ENCODE results near the gene HBP1.
"Not testable (repeated sequence)": the region's sequence is repeated elsewhere in the genome, so short reads cannot be mapped to it uniquely, and the experiment has no call there.

The HBP1 gene
- total RNA-seq: 193 to 211 reads per million in 2 donors

DNA sequence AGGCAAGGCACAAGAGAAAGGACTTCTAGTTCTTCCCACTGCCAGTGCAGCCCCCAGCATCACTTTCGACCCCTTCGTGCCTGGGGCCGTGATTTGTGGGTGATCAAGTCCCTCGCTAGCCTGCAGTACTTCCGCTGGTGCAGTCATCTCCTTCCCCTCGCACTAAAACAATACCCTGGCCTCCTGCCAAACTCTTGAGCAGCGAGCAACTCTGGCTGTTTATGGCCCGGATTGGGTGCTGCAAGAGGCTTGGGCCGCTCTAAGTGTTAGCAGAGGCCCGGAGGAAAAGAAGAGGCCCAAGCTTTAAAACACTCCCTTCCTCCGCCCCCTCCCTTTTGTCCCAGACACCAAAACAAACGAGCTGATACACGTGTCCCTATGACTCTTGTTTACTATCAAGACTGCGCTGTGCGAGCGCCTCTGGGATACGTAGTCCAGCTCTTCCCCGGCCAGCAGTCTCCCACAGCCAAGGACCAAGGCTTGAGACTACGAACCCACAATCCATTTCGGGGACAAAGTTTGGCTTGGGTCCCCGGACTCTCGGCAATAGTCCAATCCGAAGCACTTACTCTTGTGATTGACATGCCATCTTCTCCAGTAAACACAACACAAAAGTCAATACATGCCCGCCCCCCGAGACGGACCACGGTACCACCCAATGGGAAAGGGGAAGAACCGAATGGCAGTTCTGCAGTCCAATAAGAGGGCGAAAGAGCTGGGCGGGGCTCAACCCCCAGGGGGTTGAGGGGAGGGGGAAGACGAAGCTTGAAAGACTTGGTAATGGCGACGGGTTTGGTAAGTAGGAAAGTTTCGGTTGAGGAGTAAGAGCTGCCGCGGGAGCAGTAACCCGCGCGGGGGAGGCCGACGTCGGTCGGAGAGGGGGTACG lies at the start of gene HBP1:
TSS of gene HBP1 (plus strand) at position 771 of the 887 bp plus-strand sequence. CDS start 10,891 bp downstream, outside the sequence.
- DNase-seq: peak; percentile 50

DNA sequence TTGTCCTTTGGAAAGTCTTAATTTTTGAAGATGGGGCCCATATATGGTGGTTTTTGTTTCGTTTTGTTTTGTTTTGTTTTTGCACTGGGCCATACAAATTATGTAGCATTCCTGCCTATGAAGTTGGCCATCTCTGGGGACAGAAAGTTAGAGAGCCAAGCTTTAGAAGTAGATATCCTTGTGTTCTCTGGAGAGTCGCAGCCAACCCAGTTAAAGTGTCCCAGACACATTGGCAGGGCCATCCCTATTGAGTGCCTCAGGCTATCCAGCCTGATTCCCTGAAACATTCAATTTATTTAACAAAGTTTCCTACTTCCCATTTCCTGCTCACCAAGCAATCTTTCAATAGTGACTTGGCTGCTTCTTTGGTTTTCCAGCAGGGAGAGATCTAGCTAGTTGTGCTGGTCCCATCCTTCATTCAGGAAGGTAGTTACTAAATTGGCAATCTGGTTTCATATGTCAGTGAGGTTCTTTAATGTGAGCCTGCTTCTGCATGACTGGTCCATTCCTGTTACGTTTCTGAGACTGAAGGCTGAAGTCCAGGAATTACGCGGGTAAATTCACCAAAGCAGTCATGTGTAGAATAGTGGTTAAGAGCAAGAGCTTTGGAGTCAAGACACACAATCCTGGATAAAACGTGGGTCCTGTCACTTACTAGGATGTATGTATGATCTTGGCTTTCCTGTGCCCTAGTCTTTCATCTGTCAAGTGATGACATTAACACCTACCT lies 49.3 kb upstream of the HBP1 start:
- no peak for DNase-seq

DNA sequence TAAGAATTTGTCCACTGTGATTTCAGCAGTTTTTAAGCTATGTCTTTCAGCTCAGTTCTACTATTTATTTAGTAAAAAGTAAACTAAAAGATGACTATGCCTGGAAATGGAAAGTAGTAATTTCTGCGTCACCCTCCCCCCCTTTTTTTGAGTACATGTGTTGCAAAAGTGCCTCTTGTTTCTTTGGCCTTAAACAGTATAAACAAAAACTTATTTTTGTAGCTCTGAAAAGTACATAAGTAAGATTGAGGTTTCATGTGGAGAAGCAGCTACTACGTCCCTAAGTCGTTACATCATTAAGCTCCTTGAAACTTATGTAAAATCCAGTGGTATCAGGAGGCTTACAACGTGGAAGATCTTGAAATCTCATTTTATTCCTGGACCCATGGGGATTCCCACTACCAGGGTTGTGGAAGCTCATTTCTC lies 46.3 kb upstream of the HBP1 start:
- no peak for DNase-seq

DNA sequence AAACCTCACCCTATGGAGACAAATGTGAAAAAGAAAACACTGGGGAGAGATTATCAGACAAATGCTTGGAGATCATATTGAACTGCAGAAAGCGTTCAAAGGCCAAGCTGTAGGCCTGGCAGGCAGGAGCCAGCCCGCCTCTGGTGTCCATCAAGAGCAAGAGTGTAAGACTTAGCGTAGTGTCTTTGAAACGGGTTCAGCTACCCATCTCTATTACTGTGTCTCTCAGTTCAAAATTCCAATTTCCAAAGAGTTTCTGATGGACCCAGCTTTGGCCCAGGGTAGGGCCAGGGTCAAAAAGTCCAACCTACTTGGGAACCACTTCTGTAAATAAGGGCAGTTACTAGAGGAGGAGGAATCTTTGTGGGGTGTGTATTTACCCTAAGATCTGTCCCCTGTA lies 45.4 kb upstream of the HBP1 start:
- DNase-seq: no peak

DNA sequence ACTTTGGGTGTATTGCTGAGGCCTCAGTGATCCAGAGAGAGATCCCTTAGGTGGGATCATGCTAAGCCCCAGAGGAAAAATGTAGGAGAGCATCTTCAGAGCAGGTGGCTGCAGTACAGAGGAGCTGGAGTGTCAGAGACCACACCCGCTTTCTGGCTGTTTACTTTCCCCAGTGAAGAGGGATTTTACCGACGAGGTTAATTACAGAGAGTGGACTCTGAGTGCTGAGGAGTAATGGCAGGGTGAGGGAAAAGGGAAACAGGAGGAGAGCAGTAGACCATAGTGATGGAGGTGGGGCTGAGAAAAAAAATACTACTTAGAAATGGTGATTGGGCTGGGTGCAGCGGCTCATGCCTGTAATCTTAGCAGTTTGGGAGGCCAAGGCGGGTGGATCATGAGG lies 43.3 kb upstream of the HBP1 start:
- DNase-seq: no peak

- DNase-seq: no peak
These were observed 40.6 kb upstream of the HBP1 start for GRCh38 chr7:107128217-107128616.

- DNase-seq: no peak
These were observed 40.1 kb upstream of the HBP1 start for GRCh38 chr7:107128748-107129147.

DNA sequence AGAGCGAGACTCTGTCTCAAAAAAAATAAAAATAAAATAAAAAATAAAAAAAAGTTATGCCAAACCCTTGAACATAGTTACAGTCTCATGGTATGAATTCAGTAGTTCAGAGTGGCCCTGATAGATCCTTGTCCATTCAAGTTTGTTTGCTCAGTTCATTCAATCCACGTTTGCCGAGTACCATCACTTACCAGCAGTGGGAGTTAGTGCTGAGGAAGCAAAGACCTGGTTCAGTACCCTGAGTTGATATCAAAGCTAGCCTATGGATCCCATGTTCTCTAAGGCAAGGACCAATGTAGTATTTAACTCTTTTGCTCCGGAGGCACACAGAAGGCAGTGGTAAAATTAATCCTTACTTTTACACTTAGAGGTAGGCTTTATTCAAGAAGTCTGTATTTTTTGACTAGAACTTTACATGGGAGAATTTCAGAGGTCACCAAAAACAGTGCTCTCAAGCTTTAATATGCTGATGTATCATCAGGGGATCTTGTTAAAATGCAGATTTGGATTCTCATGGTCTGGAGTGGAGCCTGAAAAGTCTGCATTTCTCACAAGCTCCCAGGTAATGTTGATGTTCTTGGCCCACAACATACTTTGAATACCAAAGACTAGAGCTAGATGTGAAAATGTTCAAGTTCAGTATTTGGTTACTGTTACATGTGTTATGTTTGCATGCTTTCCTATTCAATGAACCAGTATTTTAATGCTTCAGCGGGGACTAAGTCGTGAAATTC lies 38.1 kb upstream of the HBP1 start:
- DNase-seq: no peak

DNA sequence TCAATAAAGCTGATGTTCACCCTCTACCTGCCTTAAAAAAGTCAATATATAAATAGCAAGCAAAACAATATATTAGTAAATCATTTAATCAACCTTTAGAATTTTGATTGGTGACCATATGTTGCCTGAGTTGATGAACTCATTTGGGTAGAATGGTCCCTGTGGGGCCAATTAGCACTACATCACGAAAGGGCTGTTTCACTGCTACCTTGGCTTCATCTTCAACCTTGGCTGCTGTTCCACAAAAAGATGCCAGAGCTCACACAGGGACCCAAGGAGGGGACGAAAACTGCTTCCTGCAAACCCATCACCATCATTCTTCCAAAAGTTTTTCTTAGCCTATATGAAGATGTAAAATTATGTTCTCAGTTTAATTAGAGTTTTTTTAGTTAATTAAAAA lies 35.4 kb upstream of the HBP1 start:
- no peak for DNase-seq

DNA sequence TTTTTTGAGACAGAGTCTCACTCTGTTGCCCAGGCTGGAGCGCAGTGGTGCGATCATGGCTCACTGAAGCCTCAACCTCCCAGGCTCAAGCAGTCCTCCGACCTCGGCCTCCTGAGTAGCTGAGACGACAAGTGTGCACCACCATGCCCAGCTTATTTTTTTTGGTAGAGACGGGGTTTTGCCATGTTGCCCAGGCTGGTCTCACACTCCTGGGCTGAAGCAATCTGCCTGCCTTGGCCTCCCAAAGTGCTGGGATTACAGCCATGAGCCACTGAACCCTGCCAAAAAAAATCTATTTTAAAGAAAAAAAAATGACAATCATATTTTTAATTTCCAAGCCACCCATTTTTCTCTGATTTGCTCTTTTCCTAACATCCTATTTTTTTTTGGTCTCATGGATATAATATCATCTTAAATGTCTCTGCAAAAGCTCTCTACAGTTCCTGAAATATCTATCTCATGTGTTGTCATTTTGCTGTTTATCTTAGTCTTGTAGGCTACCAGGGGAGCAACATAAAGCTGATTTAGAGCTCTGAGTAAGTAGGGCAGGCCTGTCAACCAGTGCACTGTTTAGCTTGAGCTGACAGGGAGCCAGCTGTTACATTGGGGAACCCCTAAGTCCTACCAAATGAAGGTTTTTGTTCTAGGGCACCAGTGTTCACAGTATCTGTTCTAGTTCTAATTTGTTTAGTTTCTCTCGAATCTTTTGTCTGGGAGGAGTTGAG lies 29.9 kb upstream of the HBP1 start:
- no peak for DNase-seq

DNA sequence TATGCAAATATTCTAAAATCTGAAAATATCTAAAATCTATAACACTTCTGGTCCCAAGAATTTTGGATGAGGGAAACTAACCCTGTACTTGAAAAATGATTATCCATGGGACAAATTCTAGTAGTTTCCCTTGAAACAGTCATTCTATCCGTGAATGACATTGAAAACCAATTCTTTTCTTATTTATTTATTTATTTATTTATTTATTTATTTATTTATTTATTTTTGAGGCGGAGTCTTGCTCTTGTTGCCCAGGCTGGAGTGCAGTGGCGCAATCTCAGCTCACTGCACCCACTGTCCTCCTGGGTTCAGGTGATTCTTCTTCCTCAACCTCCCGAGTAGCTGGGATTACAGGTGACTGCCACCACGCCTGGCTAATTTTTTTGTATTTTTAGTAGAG lies 24.9 kb upstream of the HBP1 start:
- DNase-seq: not testable (repeated sequence)

DNA sequence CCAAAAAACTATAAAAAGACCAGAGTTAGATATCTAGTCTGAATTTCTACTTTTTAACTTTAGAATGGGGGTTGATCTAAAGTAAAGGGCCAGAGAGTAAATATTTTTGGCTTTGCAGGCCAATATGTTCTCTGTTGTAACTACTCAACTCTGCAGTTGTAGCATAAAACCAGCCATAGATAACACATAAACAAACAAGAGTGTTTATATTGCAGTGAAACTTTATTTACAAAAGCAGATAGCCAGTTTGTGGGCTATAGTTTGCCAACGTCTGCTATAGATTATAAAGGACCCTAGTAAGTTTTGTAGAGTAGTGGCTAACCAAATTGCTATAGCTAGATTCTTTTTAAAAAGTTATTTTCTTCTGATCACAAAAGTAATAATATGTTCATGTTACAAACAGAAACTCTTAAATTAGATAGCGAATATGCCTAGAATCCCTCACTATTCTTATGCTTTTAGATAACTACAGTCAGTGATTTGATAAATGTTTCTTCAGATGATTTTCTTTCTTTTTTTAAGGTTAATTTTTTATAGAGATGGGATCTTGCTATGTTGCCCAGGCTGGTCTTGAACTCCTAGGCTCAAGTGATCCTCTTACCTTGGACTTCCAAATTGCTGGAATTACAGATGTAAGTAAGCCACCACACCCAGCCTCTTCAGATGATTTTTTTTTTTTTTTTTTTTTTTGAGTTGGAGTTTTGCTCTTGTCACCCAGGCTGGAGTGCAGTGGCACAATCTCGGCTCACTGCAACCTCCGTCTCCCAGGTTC lies 23.6 kb upstream of the HBP1 start:
- DNase-seq: no peak

GRCh38 chr7:107147464-107148393 lies 21.1 kb upstream of the HBP1 start:
- DNase-seq: no peak

- DNase-seq: no peak
These were observed 20.1 kb upstream of the HBP1 start for GRCh38 chr7:107148721-107149120.

DNA sequence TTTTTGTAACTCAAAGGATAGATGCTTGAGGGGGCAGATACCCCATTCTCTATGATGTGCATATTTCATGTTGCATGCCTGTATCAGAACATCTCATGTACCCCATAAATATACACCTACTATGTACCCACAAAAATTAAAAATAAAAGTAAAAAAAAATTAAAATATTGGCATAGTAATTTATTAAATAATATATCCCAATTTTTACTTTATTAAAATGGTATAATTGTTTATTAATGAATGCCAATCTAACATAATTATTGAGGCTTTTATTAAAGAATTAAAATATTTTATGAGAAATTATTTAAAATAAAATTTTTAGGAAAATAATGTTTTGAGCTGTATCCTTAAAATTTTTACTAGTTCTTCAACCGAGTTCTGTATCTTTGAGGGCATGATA lies 18.9 kb upstream of the HBP1 start:
- DNase-seq: no peak

GRCh38 chr7:107150375-107151073 lies 18.3 kb upstream of the HBP1 start:
- DNase-seq: no peak

- no peak for DNase-seq
These were observed 17.3 kb upstream of the HBP1 start for GRCh38 chr7:107151538-107151937.

DNA sequence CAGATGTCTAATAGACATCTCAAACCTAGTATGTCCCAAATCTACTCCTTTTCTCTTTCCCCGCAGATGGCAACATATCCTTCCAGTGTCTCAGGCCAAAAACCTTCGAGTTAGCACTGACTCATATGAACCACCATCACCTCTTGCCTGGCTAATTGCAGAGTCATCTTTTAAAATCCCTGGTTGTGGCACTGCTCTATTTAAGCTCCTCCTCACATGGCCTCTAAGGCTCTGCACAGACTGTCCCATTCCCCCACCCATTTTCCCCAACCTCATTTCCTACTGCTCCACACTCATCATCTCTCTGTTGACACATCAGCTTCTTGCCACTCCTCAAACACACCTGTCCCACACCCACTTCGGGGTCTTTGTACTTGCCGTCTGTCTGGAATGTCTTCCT lies 16.8 kb upstream of the HBP1 start:
- DNase-seq: no peak

- DNase-seq: no peak
These were observed 14.0 kb upstream of the HBP1 start for GRCh38 chr7:107154826-107155225.

- DNase-seq: not testable (repeated sequence)
These were observed 13.1 kb upstream of the HBP1 start for GRCh38 chr7:107155726-107156125.
